ENCODE data around the gene TPM4. TPM values are rescaled to one million over a fixed set of nuclear protein-coding genes. Genes with fewer than 3 reads are reported as not detected.

TPM4 gene
- total RNA-seq, 1 donor from 2014 or later, result 275 TPM

GRCh38 chr19:16060294-16060693 lies 16.0 kb upstream of the TPM4 start:
- DNase-seq (ENCODE audit: low spot score, unreplicated experiment), result no peak
- Mint-ChIP-seq H3K4me1 (ENCODE audit: low read depth) (no peaks in the 10 kb centered on the region), H3K36me3 (ENCODE audit: insufficient read depth) (no peaks in the 10 kb centered on the region), H3K4me3 (ENCODE audit: low read depth) (no peak overlapping the region), H3K27ac (no peak overlapping the region), H3K27me3 (no peaks in the 10 kb centered on the region), H3K9me3 (ENCODE audit: low read depth) (peaks cover 11% of the 10 kb centered on the region)
- TF ChIP-seq, protein P1, sequence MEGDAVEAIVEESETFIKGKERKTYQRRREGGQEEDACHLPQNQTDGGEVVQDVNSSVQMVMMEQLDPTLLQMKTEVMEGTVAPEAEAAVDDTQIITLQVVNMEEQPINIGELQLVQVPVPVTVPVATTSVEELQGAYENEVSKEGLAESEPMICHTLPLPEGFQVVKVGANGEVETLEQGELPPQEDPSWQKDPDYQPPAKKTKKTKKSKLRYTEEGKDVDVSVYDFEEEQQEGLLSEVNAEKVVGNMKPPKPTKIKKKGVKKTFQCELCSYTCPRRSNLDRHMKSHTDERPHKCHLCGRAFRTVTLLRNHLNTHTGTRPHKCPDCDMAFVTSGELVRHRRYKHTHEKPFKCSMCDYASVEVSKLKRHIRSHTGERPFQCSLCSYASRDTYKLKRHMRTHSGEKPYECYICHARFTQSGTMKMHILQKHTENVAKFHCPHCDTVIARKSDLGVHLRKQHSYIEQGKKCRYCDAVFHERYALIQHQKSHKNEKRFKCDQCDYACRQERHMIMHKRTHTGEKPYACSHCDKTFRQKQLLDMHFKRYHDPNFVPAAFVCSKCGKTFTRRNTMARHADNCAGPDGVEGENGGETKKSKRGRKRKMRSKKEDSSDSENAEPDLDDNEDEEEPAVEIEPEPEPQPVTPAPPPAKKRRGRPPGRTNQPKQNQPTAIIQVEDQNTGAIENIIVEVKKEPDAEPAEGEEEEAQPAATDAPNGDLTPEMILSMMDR (IDR thresholded peaks at IDR 0.05; ENCODE audit: unreplicated experiment), result no peak

- no peaks in the 10 kb centered on the region for H3K36me3 Mint-ChIP-seq (ENCODE audit: insufficient read depth)
- DNase-seq (ENCODE audit: low spot score, unreplicated experiment), result no peak
- no peaks in the 10 kb centered on the region for H3K27me3 Mint-ChIP-seq
- H3K27ac Mint-ChIP-seq, result no peak overlapping the region
- H3K4me1 Mint-ChIP-seq (ENCODE audit: low read depth), result no peaks in the 10 kb centered on the region
- TF ChIP-seq, protein P1 (IDR thresholded peaks at IDR 0.05; ENCODE audit: unreplicated experiment), result no peak
- peaks cover 4% of the 10 kb centered on the region for H3K9me3 Mint-ChIP-seq (ENCODE audit: low read depth)
- H3K4me3 Mint-ChIP-seq (ENCODE audit: low read depth), result no peak overlapping the region
These were observed 14.4 kb upstream of the TPM4 start for GRCh38 chr19:16061943-16062342.

DNA sequence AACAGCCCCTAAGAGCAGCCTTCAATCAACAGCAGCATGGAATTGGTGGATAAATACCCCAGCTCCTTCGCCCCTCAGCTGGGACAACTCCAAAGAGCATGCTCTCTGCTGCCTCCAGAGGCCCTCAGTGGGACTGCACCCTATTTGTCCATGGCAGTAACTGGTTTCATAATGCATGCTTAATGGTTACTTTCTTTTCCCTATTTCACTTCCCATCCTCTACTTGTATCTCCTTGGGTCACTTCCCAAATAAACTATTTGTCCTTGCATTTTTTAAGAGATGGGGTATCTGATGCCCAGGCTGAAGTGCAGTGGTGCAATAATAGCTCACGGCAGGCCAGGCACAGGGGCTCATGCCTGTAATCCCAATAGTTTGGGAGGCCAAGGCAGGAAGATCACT lies 13.5 kb upstream of the TPM4 start:
- no peaks in the 10 kb centered on the region for H3K27me3 Mint-ChIP-seq
- TF ChIP-seq, protein P1 (IDR thresholded peaks at IDR 0.05; ENCODE audit: unreplicated experiment), result peak; percentile 68
- peak; percentile 34 for DNase-seq (ENCODE audit: low spot score, unreplicated experiment)
- H3K27ac Mint-ChIP-seq, result no peak overlapping the region
- no peaks in the 10 kb centered on the region for H3K36me3 Mint-ChIP-seq (ENCODE audit: insufficient read depth)
- H3K9me3 Mint-ChIP-seq (ENCODE audit: low read depth), result no peaks in the 10 kb centered on the region
- no peaks in the 10 kb centered on the region for H3K4me1 Mint-ChIP-seq (ENCODE audit: low read depth)
- H3K4me3 Mint-ChIP-seq (ENCODE audit: low read depth), result no peak overlapping the region

DNA sequence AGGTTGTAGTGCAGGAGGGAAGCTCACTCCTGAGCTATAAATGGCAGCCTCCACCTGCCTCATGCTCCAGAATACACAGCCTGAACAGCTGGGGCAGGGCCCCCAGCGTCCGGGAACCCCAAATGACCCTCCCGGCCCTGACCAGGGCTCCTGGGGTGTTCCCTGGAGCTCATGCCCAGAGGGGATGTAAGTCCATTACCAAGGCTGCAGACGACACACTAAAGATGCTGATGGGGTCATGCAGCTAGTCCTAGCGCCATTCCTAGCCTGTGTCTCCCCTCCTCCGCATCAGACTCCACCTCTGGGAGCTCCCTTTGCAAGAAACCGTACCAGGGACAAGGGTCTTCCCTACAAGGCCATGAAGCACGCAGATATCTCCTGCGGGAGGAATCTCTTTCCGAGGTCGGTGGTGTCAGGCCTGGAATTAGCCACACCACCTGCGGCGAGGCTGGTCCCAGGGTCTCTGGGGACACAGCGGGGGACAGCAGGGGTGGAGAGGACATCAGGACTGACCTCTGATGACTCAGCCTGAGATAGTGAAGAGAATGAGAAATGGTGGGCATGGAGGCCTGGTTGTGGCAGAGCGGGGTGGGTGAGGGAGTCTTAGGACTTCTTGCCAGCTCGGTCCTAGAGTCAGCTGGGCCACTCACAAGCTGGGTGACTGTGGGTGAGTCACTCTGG lies 11.9 kb upstream of the TPM4 start:
- Mint-ChIP-seq H3K4me3 (ENCODE audit: low read depth) (no peak overlapping the region), H3K27me3 (no peaks in the 10 kb centered on the region), H3K9me3 (ENCODE audit: low read depth) (no peaks in the 10 kb centered on the region), H3K36me3 (ENCODE audit: insufficient read depth) (no peaks in the 10 kb centered on the region), H3K27ac (no peak overlapping the region), H3K4me1 (ENCODE audit: low read depth) (no peaks in the 10 kb centered on the region)
- TF ChIP-seq, protein P1 (IDR thresholded peaks at IDR 0.05; ENCODE audit: unreplicated experiment), result no peak
- DNase-seq (ENCODE audit: low spot score, unreplicated experiment), result no peak

DNA sequence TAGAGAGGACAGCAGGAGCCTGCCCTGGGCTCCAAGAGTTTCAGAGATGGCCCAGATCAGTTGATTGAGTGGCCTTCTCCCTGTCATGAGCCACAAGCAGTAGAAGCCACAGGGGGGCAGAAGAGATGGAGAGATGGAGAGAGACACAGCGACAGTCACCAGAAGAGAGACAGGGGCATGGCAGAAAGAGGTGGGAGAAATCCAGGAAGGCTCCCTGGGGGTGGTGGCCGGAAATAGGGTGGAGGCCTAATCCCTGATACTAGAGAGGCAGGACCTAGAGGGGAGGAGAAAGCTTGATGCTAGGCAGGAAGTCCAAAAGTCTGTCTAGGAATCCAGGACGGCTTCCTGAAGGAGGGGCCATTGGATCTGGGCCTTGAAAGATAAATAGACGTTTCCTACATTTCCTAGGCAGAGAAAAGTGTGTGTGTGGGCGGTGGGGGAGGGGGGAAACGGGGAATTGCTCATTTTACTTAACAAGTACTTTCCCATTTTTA lies 9.6 kb upstream of the TPM4 start:
- no peaks in the 10 kb centered on the region for H3K27me3 Mint-ChIP-seq
- H3K4me3 Mint-ChIP-seq (ENCODE audit: low read depth), result no peak overlapping the region
- H3K36me3 Mint-ChIP-seq (ENCODE audit: insufficient read depth), result no peaks in the 10 kb centered on the region
- TF ChIP-seq, protein P1 (IDR thresholded peaks at IDR 0.05; ENCODE audit: unreplicated experiment), result no peak
- H3K4me1 Mint-ChIP-seq (ENCODE audit: low read depth), result no peaks in the 10 kb centered on the region
- no peaks in the 10 kb centered on the region for H3K9me3 Mint-ChIP-seq (ENCODE audit: low read depth)
- no peak for DNase-seq (ENCODE audit: low spot score, unreplicated experiment)
- H3K27ac Mint-ChIP-seq, result no peak overlapping the region
